GM12865 (cell line): Measurements from ENCODE around the gene TRABD2B.

ENCODE experiments used
- DNase-seq: peaks from one replicate; pipeline ENCODE4 v3.0.0; 2010; ENCODE audit warnings: low read depth
- H3K4me3 ChIP-seq: 2 replicates; pipeline ENCODE4 v1.5.1; 2011; ENCODE audit warnings: mild to moderate bottlenecking, low read depth, low read length, control low read depth
- TF ChIP-seq, protein P1 (sequence below): IDR thresholded peaks from 2 replicates; pipeline ENCODE4 v1.5.1; 2011; ENCODE audit warnings: low read length, control low read depth, low read depth, inconsistent platforms; ENCODE audit not compliant: insufficient read depth; ENCODE audit errors: missing control alignments

The TRABD2B gene

DNA sequence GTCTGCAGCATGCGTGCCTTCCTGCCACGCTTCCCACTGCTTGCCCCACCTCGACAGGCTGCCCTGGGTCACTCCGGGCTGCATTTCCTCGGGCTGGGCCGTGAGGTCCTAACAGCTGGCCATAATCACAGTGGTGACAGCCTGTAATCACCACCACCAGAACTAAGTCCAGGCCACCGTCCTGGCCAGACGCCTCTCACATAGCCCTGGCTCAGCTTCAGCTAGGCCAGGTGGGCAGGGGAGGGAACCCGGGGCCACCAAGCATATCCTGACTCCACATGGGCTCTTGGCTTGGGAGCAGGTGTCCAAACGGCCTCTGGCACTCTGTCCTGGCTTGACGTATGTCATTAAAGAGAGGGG is 229.5 kb downstream of the TRABD2B start:
- TF ChIP-seq, protein P1, sequence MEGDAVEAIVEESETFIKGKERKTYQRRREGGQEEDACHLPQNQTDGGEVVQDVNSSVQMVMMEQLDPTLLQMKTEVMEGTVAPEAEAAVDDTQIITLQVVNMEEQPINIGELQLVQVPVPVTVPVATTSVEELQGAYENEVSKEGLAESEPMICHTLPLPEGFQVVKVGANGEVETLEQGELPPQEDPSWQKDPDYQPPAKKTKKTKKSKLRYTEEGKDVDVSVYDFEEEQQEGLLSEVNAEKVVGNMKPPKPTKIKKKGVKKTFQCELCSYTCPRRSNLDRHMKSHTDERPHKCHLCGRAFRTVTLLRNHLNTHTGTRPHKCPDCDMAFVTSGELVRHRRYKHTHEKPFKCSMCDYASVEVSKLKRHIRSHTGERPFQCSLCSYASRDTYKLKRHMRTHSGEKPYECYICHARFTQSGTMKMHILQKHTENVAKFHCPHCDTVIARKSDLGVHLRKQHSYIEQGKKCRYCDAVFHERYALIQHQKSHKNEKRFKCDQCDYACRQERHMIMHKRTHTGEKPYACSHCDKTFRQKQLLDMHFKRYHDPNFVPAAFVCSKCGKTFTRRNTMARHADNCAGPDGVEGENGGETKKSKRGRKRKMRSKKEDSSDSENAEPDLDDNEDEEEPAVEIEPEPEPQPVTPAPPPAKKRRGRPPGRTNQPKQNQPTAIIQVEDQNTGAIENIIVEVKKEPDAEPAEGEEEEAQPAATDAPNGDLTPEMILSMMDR: no peak
- no peak overlapping the region for H3K4me3 ChIP-seq
- no peak for DNase-seq

GRCh38 chr1:47766832-47767740 is 230.1 kb downstream of the TRABD2B start:
- no peak overlapping the region for H3K4me3 ChIP-seq
- TF ChIP-seq, protein P1: no peak
- no peak for DNase-seq

- DNase-seq: no peak
Measured at GRCh38 chr1:47765742-47766485, 231.3 kb downstream of the TRABD2B start.

DNA sequence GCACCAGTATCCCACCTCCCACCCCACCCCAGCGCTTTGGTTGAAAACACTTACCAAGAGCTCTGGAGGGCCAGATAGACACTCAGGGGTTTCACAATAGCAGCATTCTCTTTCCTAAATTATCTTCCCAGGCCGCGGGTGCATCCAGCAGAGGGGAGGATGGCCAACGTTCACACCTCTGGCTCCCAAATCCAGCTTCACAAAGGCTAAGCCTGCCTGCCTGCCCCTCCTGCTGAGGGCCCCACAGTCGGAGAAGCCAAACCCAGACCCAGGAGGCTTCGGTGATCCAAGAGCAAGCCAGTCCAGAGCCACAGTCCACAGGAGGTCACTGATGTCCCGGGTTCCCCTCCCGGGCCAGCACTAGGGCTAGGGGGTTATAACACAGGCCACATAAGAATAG is 231.9 kb downstream of the TRABD2B start:
- no peak overlapping the region for H3K4me3 ChIP-seq
- no peak for DNase-seq
- TF ChIP-seq, protein P1: no peak

More at GRCh38 chr1:47765742-47766485, 231.3 kb downstream of the TRABD2B start:
- no peak overlapping the region for H3K4me3 ChIP-seq
- TF ChIP-seq, protein P1: no peak

GRCh38 chr1:47764461-47765046 is 232.6 kb downstream of the TRABD2B start:
- no peak overlapping the region for H3K4me3 ChIP-seq
- TF ChIP-seq, protein P1: no peak
- no peak for DNase-seq

GRCh38 chr1:47763591-47764171 is 233.5 kb downstream of the TRABD2B start:
- no peak overlapping the region for H3K4me3 ChIP-seq
- DNase-seq: no peak
- TF ChIP-seq, protein P1: no peak
